Measurements from ENCODE around the gene MAP2. TPM values are rescaled to one million over a fixed set of nuclear protein-coding genes. Genes with fewer than 3 reads are reported as not detected.

MAP2 gene
- total RNA-seq, 4 donors from 2014 or later: 2.0 to 6.4 (median 2.7) TPM

- Histone ChIP-seq H3K9me3 (no peaks in the 10 kb centered on the region), H3K27ac (no peak overlapping the region), H3K4me3 (no peak overlapping the region), H3K36me3 (no peaks in the 10 kb centered on the region), H3K27me3 (no peaks in the 10 kb centered on the region), H3K4me1 (no peaks in the 10 kb centered on the region)
- TF ChIP-seq EP300 (IDR thresholded peaks at IDR 0.05; ENCODE audit: low read depth) (no peak), CTCF (IDR thresholded peaks at IDR 0.05) (no peak), POLR2AphosphoS5 (IDR thresholded peaks at IDR 0.05) (no peak), POLR2A (IDR thresholded peaks at IDR 0.05) (no peak)
- no peak for DNase-seq
- in situ Hi-C loops (cut with MboI; ENCODE audit: low pct_ligation_motif_present in 1 of 4, low pct_unique_long_range_greater_than_20kb in 1 of 4, low sequenced_read_pairs in 3 of 4) (no loop called here), intact Hi-C loops (cut with DNase I; ENCODE audit: low total_unique reads) (no loop called here)
- 32 to 41% methylated on average over 1 of the region's 1 CpG for WGBS, 2 donors (ENCODE audit: low coverage in 1 of 2)
Measured at GRCh38 chr2:209666296-209666695, 242.4 kb downstream of the MAP2 start.

- 83 to 85% methylated on average over 7 of the region's 7 CpGs for whole genome bisulfite sequencing, 2 donors (ENCODE audit: low coverage in 1 of 2)
- in situ Hi-C loops (cut with MboI; ENCODE audit: low pct_ligation_motif_present in 1 of 4, low pct_unique_long_range_greater_than_20kb in 1 of 4, low sequenced_read_pairs in 3 of 4): no loop called here
- TF ChIP-seq POLR2A (IDR thresholded peaks at IDR 0.05): no peak
- intact Hi-C loops (cut with DNase I; ENCODE audit: low total_unique reads): no loop called here
- Histone ChIP-seq H3K4me1 (no peaks in the 10 kb centered on the region), H3K27ac (no peak overlapping the region), H3K4me3 (no peak overlapping the region), H3K27me3 (no peaks in the 10 kb centered on the region), H3K36me3 (no peaks in the 10 kb centered on the region), H3K9me3 (no peaks in the 10 kb centered on the region)
- DNase-seq: no peak
Measured at GRCh38 chr2:209671020-209671680, 247.3 kb downstream of the MAP2 start.

DNA sequence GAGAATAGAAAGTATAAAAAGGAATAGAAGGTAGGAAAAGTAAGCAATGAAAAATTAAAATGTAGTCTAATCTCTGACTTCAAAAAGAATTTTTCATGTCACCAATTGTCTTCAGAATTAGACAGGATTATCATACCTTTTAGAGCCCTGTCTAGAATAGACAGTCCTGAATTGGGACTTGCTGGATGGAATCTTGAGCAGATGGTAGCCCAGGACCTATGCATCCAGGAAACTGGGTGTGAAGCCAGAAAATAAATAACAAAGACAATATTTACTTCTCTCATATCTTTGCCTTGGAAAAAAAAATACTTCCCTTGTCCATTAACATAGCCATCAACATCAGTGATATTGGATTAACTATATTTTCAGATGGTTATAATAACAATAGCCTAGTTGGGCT, 250.0 kb downstream of the MAP2 start:
- TF ChIP-seq POLR2A (IDR thresholded peaks at IDR 0.05) (no peak), POLR2AphosphoS5 (IDR thresholded peaks at IDR 0.05) (no peak), EP300 (IDR thresholded peaks at IDR 0.05; ENCODE audit: low read depth) (no peak), CTCF (IDR thresholded peaks at IDR 0.05) (no peak)
- Histone ChIP-seq H3K4me1 (no peaks in the 10 kb centered on the region), H3K27me3 (no peaks in the 10 kb centered on the region), H3K4me3 (no peak overlapping the region), H3K27ac (no peak overlapping the region), H3K36me3 (no peaks in the 10 kb centered on the region), H3K9me3 (no peaks in the 10 kb centered on the region)
- intact Hi-C loops (cut with DNase I; ENCODE audit: low total_unique reads): no loop called here
- no peak for DNase-seq
- in situ Hi-C loops (cut with MboI; ENCODE audit: low pct_ligation_motif_present in 1 of 4, low pct_unique_long_range_greater_than_20kb in 1 of 4, low sequenced_read_pairs in 3 of 4): no loop called here

DNA sequence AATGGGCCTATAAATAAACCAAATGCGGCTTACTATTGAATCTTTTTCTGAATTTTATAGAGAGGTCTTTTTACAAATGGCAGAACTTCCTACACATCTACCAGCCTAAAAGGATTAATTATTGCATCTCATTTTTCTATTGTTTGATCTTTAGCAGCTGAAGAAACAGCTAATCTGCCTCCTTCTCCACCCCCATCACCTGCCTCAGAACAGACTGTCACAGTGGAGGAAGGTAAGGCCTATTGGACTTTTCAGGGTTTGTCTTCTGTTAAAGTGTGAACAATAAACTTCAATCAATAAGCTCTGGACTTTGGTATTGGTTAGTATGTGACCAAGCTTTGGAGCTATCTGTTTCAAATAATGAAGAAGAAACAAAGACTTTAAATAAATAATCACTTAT, 256.7 kb downstream of the MAP2 start:
- Histone ChIP-seq H3K36me3 (no peaks in the 10 kb centered on the region), H3K27ac (no peak overlapping the region), H3K4me1 (no peaks in the 10 kb centered on the region), H3K9me3 (no peaks in the 10 kb centered on the region), H3K27me3 (no peaks in the 10 kb centered on the region), H3K4me3 (no peak overlapping the region)
- in situ Hi-C loops (cut with MboI; ENCODE audit: low pct_ligation_motif_present in 1 of 4, low pct_unique_long_range_greater_than_20kb in 1 of 4, low sequenced_read_pairs in 3 of 4) (no loop called here), intact Hi-C loops (cut with DNase I; ENCODE audit: low total_unique reads) (no loop called here)
- DNase-seq: no peak
- TF ChIP-seq POLR2A (IDR thresholded peaks at IDR 0.05) (no peak), CTCF (IDR thresholded peaks at IDR 0.05) (no peak), EP300 (IDR thresholded peaks at IDR 0.05; ENCODE audit: low read depth) (no peak), POLR2AphosphoS5 (IDR thresholded peaks at IDR 0.05) (no peak)
- 94 to 98% methylated on average over 1 of the region's 1 CpG for WGBS, 2 donors (ENCODE audit: low coverage in 1 of 2)

DNA sequence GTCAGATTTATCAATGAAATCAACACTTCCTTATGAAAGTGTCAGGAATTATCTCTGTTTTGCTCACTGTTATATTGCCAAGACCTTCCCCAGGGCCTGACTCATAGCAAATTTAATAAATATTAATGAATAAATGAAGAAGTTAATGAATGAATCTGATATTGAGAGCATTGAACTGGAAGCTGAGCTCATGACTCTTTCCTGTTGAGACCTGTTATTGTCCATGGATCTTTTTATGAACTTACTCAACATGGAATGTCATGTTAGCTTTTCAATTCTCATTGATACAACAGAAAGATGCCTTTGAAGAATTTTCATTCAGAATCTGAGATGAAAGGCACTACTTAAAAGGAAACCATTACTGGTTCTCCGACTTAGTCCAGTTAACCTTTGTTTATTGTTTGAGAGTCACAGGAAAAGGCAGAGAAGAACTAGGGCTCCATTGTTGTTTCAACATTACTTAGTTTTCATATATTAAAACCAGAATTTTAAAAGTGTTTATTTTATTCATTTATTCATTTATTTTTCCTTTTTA, 257.4 kb downstream of the MAP2 start:
- no peaks in the 10 kb centered on the region for H3K4me1 ChIP-seq
- no peaks in the 10 kb centered on the region for H3K36me3 ChIP-seq
- DNase-seq: no peak
- no peak overlapping the region for H3K4me3 ChIP-seq
- no peaks in the 10 kb centered on the region for H3K27me3 ChIP-seq
- intact Hi-C loops (cut with DNase I; ENCODE audit: low total_unique reads): no loop called here
- no peak overlapping the region for H3K27ac ChIP-seq
- TF ChIP-seq CTCF (IDR thresholded peaks at IDR 0.05) (no peak), EP300 (IDR thresholded peaks at IDR 0.05; ENCODE audit: low read depth) (no peak), POLR2AphosphoS5 (IDR thresholded peaks at IDR 0.05) (no peak), POLR2A (IDR thresholded peaks at IDR 0.05) (no peak)
- WGBS, 2 donors (ENCODE audit: low coverage in 1 of 2): 42 to 43% methylated on average over 1 of the region's 1 CpG
- no peaks in the 10 kb centered on the region for H3K9me3 ChIP-seq
- in situ Hi-C loops (cut with MboI; ENCODE audit: low pct_ligation_motif_present in 1 of 4, low pct_unique_long_range_greater_than_20kb in 1 of 4, low sequenced_read_pairs in 3 of 4): no loop called here

Measured in transverse colon (tissue), 4 donors.